NCI-H1417 treated with DMSO at 0.1 percent for 48 hours (cell line): ENCODE results near the gene EEIG1.
A peak's percentile ranks its signal among the peaks of the same experiment; 100 is the strongest.
"Not testable (repeated sequence)": the region's sequence is repeated elsewhere in the genome, so short reads cannot be mapped to it uniquely, and the experiment has no call there.

Experiments used
- DNase-seq: peaks from one replicate; lab custom pipeline; 2025; lab: John Stamatoyannopoulos, UW

Gene EEIG1

GRCh38 chr9:127980706-127981558 lies at the start of gene EEIG1:
TSS of gene EEIG1 (minus strand) at chr9:127980989. CDS start at chr9:127980137, 852 bp downstream.
- DNase-seq: peak; percentile 75

DNA sequence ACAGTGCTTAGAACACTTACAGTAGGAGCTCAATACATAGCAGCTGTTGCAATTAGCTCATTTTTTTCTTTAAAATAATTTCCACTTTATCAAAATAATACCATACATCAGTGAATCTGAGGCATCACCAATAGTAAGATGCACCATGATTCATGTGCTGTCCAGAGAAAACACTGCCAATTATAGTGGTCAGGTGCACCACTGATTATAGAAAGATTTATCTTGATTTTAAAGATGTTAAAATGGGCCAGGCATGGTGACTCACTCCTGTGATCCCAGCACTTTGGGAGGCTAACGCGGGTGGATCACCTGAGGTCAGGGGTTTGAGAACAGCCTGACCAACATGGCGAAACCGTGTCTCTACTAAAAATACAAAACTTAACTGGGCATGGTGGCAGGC lies 46.9 kb upstream of the EEIG1 start:
- DNase-seq: no peak

DNA sequence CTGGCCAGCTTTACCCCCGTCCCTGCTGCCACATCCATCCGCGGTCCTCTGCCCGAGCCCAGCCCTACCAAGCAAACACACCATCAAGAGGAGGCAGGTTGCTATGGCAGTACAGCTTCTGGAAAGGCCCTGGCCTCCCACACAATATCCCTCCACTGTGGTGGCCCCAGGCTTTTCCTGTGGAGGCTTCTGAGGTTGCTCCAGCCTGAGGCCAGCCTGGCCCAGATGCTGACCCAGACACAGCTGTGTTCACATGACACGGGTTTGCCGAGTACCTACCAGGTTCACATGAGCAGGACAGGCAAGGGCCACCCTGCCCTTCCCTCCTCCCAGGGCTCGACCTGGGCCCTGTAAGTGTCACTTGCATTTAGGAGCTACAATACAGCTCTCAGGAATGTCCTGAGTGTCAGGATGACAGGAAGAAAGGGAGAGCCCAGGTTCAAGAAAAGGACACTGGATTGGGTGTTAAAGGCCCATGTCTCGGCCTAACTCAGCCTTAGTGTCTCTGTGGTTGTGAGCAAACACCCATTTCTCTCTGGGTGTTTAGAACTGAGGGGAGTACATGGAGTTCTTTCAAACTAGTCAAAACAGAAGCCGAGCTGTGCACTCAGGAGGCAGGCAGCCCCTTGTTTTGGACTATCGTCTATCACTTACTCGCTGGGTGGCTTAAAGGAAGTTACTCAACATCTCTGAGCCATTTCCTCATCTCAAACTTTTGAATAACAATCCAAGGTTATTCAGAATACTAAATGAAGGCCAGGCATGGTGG lies 46.2 kb upstream of the EEIG1 start:
- DNase-seq: no peak

DNA sequence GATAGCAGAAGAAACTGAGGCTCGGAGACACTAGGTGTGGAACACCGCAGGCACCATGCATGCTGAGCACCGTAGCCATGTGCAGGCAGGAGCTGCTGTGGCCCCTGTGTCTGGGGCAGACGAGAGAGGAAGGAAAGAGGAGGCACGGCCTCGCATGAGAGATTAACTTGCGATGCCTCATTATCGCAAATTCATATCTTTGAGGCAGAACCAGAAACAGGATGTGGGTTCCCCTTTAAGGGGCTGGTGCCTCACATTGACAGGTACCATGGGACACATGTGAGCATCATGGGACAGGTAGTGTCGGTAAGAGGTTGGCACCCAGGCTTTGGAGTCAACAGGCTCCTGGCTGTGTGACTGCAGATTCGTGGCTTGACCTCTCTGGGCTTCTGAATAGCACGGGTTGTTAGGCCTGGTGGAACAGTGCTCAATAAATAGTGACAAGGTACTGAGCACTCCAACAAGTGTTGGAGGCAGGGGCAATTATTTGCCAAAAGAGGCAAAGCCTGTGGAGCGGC lies 45.5 kb upstream of the EEIG1 start:
- no peak for DNase-seq

DNA sequence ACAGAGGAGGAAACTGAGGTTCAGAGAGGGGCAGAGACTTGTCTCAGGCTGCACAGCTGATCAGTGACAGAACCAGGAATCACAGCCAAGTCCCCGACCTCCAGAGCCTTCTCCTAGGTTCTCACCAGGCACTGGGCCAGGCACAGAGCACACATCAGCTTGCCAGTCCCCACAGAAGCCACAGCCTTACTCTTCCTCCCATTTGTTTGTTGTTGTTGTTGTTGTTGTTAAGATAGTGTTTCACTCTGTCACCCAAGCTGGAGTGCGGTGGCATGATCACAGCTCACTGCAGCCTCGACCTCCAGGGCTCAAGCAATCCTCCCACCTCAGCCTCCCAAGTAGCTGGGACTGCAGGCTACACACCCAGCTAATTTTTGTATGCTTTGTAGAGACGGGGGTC lies 44.9 kb upstream of the EEIG1 start:
- no peak for DNase-seq

- DNase-seq: no peak
These were observed 44.0 kb upstream of the EEIG1 start for GRCh38 chr9:128024761-128025308.

GRCh38 chr9:128023671-128024070 lies 42.9 kb upstream of the EEIG1 start:
- not testable (repeated sequence) for DNase-seq

DNA sequence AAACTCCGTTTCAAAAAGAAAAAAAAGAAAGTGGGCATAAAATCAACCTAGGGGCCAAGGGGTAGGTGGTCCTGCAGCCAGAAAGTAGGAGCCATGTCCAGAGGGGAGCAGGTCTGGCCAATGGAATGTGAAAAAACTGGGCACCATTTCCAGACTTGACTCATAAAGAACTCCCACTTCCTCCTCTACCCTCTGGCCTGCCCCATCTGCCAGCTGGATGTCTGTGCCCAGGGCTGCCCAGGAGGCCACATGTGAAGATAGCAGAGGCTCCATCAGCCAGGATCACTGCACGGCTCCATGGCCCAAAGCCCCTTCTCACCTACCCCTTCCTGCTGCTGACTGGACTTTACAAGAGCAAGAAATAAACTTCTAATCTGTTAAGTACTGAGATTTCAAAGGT lies 42.1 kb upstream of the EEIG1 start:
- DNase-seq: no peak

DNA sequence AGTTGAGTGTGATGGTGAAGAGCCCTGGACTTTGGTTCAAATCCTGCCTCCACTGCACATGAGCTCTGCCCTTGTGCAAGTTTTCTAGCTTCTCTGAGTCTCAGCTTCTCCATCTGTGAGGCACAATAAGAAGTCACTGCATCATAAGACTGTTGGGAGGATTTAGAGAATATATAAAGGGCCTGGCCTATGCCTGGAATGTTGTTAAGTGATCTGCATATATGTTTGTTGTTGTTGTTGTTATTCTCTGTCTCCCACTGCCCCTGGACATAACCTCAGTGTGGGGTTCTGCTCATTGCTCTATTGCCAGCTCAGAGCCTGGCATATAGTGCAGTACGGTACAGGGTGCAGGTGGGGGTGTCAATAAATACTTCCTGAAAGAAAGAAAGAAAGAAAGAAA lies 40.3 kb upstream of the EEIG1 start:
- DNase-seq: no peak

GRCh38 chr9:128020692-128021091 lies 39.9 kb upstream of the EEIG1 start:
- no peak for DNase-seq

GRCh38 chr9:128015696-128016095 lies 34.9 kb upstream of the EEIG1 start:
- no peak for DNase-seq

DNA sequence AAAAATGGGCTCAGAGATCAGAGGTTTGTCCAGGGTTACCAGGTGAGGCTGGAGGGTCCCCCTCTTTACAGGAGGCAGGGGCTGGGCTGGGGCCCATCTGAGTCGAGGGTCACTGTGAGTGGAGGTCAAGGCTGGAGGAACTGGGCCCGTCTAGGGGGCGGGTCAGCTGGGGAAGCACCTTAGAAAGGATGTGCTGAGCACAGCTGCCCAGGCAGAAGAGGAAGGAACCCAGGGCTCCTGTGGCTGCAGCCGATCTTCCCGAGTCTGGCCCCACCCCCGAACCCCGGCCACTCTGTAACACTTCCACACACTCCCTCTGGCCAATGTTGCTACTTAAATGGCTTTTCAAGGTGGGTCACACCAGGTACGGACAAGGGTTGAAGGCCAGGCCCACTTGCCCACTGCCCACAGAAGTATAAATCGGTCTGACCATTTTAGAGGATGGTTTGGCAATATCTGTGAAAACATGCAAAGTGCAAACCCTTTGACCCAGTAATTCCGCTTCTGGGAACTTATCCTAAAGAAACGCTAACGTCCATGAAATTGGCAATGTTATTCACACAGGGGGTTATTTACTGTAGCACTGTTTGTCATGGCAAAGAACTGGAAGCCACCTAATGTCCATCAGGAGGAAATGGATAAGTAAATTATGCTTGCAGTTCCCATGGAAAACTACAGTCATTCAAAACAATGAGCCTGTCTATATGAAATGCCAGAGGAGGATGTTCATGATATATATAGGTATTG lies 30.5 kb upstream of the EEIG1 start:
- DNase-seq: no peak

- DNase-seq: no peak
These were observed 28.9 kb upstream of the EEIG1 start for GRCh38 chr9:128009639-128010038.

- no peak for DNase-seq
These were observed 27.4 kb upstream of the EEIG1 start for GRCh38 chr9:128008171-128008570.

- no peak for DNase-seq
These were observed 26.9 kb upstream of the EEIG1 start for GRCh38 chr9:128007566-128008138.

DNA sequence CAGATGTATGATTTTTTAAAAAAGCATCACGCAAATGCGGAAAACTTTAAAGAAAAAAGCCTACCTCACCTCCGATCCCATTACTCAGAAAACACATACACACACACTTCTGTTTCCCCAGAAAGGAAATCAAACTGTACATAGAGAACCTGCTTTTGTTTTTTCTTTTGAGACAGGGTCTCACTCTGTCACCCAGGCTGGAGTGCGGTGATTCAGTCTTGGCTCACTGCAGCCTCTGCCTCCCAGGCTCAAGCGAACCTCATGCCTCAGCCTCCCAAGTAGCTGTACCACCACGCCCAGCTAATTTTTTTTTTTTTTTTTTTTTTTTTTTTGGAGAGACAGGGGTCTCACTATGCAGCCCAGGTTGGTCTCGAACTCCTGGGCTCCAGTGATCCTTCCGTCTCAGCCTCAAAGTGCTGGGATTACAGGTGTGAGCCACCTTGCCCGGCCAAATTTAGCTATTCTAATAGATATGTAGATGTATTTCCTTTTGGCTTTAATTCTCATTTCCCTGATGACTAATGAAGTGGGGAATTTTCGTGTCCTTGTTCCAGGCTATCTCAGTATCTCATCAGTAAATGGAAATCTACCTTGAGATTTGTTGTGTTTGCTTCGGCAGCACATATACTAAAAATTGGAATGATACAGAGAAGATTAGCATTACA lies 25.7 kb upstream of the EEIG1 start:
- no peak for DNase-seq

GRCh38 chr9:128005923-128006322 lies 25.1 kb upstream of the EEIG1 start:
- DNase-seq: no peak

- DNase-seq: no peak
These were observed 23.3 kb upstream of the EEIG1 start for GRCh38 chr9:128003966-128004604.

GRCh38 chr9:128002959-128003358 lies 22.2 kb upstream of the EEIG1 start:
- no peak for DNase-seq

- DNase-seq: no peak
These were observed 21.1 kb upstream of the EEIG1 start for GRCh38 chr9:128001779-128002298.
